ENCODE measurements around the gene CARMIL3. TPM values are rescaled to one million over a fixed set of nuclear protein-coding genes. Genes with fewer than 3 reads are reported as not detected.
"Not testable (repeated sequence)": the region's sequence is repeated elsewhere in the genome, so short reads cannot be mapped to it uniquely, and the experiment has no call there.

Gene CARMIL3
- total RNA-seq, 2 experiments from 2014 or later: 0.43 to 0.56 TPM

DNA sequence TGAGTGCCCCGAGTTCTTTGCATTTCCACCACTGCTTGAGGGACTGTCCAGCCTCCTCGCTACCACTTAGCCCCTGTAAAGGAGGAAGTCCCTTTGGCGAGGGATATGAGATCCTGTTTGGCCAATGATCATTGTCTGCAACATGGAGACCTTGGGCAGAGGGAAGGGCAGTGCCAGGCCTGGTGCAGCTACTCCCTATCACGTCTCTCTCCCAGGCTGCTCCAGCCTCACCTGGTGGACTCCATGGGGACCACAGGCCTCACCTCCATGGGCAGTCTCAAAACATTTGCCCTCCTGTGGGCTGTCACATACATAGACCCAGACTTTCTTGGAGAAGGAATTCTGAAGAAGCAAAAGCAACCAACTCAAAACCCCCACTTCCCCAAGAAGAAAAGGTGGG, 16.0 kb upstream of the CARMIL3 start:
- not testable (repeated sequence) for DNase-seq, H3K27ac Mint-ChIP-seq, H3K9me3 Mint-ChIP-seq, H3K36me3 Mint-ChIP-seq, H3K27me3 Mint-ChIP-seq, H3K4me1 Mint-ChIP-seq
- peak overlapping the region; percentile 90 for H3K4me3 Mint-ChIP-seq

DNA sequence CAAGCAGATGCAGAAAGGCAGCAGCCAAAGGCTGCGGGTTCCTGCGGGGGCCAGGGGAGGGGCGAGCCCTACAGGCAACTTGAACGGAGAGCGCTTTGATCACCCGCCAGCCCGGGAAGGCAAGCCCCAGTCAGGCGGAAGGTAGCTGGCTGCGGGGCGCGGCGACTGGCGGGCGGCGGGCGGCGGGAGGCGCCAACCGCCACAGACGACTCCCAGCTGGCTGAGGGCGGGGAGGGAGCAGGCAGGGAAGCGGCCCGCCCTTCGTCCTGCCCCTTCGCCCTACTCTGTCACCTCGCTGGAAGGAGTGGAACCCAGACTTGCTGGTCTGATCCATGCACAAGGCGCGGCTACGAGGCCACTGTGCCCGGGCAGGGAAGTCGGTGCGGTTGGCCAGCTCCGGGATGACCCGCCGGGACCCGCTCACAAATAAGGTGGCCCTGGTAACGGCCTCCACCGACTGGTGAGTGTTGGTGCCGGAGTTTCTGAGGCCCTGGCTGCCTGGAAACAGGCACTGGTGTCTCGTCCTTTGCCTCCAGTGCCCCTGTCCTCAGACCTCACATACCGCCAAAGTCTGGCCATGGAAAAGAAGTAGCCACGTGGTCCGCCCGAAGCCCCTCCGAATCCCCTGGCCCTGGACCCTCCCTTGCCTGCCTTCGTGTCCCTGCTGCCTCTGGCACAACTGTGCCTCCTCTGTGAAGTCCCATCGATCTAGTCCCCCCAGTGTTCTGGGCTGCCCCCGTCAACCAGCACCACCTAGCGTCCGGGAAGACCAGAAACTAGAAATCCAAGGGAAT, 15.4 kb upstream of the CARMIL3 start:
- no peaks in the 10 kb centered on the region for H3K27me3 Mint-ChIP-seq
- H3K4me3 Mint-ChIP-seq: peak overlapping the region; percentile 90
- peak overlapping the region; percentile 73 for H3K27ac Mint-ChIP-seq
- H3K36me3 Mint-ChIP-seq: no peaks in the 10 kb centered on the region
- H3K9me3 Mint-ChIP-seq: peaks cover 2% of the 10 kb centered on the region
- peak; percentile 71 for DNase-seq
- peaks cover 9% of the 10 kb centered on the region for H3K4me1 Mint-ChIP-seq

DNA sequence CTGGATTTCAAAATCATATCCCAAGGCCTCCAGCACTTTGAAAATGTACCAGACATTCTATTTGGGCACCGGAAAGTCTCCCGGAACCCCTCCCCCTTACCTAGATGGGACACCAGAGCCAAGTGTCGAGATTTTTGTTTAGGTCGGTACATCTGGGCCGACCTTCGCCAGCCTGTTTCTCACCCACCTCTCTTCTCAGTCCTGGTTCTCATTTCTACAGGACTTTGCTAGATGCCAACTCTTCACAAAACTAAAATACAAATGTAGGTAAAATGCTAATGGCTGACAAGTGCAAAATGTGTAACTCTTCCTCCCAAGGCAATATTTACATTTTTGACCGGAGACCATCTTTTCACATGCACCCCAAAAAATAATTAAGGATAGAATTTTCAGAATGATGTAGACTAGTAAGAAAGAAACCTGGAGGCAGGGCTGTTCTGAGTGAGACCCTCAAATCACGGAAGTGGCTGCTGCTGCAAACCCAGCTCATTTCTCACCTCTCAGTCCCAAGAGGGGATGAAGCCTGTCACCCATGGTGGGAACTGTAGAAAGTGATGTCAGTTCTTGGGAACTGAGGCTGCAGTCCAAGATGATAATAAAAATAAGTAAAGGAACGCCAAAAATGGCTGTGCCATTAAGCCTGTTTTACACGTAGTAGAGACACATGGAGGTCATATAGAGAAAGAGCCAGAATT, 14.7 kb upstream of the CARMIL3 start:
- peak overlapping the region; percentile 90 for H3K4me3 Mint-ChIP-seq
- peak overlapping the region; percentile 73 for H3K27ac Mint-ChIP-seq
- H3K9me3 Mint-ChIP-seq, H3K27me3 Mint-ChIP-seq, H3K36me3 Mint-ChIP-seq, DNase-seq, H3K4me1 Mint-ChIP-seq: not testable (repeated sequence)

DNA sequence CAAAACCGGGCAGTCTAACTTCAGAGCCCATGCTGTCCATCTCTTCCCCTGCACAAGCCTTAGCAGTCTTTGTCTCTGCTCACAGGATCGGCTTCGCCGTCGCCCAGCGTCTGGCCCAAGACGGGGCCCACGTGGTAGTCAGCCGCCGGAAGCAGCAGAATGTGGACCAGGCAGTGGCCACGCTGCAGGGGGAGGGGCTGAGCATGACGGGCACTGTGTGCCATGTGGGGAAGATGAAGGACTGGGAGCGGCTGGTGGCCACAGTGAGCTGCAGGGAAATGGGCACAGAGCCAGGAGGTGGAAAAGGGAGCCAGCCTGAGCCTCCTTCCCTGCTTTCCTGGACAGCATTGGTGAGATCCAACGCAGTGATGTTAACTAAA, 14.2 kb upstream of the CARMIL3 start:
- DNase-seq: no peak
- H3K9me3 Mint-ChIP-seq: no peaks in the 10 kb centered on the region
- H3K27me3 Mint-ChIP-seq: no peaks in the 10 kb centered on the region
- H3K27ac Mint-ChIP-seq: no peak overlapping the region
- no peak overlapping the region for H3K4me3 Mint-ChIP-seq
- no peaks in the 10 kb centered on the region for H3K36me3 Mint-ChIP-seq
- peaks cover 9% of the 10 kb centered on the region for H3K4me1 Mint-ChIP-seq

GRCh38 chr14:24038686-24039085, 13.1 kb upstream of the CARMIL3 start:
- Mint-ChIP-seq H3K36me3 (no peaks in the 10 kb centered on the region), H3K4me1 (peaks cover 9% of the 10 kb centered on the region), H3K9me3 (no peaks in the 10 kb centered on the region), H3K27ac (no peak overlapping the region), H3K4me3 (no peak overlapping the region), H3K27me3 (no peaks in the 10 kb centered on the region)
- no peak for DNase-seq

- Mint-ChIP-seq H3K36me3 (no peaks in the 10 kb centered on the region), H3K9me3 (no peaks in the 10 kb centered on the region)
- DNase-seq: no peak
Observed at GRCh38 chr14:24040692-24041091, 11.1 kb upstream of the CARMIL3 start.

DNA sequence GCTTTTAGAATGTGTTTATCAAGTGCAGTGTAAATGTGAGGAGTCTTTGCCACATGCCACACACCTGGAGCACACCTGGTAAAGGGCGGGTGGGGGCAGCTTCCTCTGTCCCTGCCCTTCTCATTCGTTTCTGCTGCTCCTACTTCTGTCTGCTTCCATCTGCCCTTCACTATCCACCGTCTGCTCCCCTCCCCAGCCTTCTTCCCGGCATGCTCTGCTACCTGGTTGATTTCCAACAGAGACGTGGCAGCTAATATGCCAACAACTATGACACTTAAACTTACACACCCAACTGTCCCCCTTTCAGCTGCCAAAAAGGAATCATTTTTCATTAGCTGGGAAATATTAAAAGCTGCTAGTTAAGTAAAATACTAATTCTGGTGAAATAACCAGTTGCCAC, 9.1 kb upstream of the CARMIL3 start:
- H3K27ac Mint-ChIP-seq: no peak overlapping the region
- peaks cover 5% of the 10 kb centered on the region for H3K4me1 Mint-ChIP-seq
- no peak overlapping the region for H3K4me3 Mint-ChIP-seq
- DNase-seq: no peak
- no peaks in the 10 kb centered on the region for H3K27me3 Mint-ChIP-seq
- H3K9me3 Mint-ChIP-seq: no peaks in the 10 kb centered on the region
- H3K36me3 Mint-ChIP-seq: no peaks in the 10 kb centered on the region

More at GRCh38 chr14:24040692-24041091, 11.1 kb upstream of the CARMIL3 start:
- no peak overlapping the region for H3K27ac Mint-ChIP-seq
- H3K4me1 Mint-ChIP-seq: peaks cover 9% of the 10 kb centered on the region
- no peak overlapping the region for H3K4me3 Mint-ChIP-seq
- H3K27me3 Mint-ChIP-seq: no peaks in the 10 kb centered on the region

GRCh38 chr14:24049002-24049401, 2.8 kb upstream of the CARMIL3 start:
- not testable (repeated sequence) for H3K4me3 Mint-ChIP-seq, H3K9me3 Mint-ChIP-seq, H3K27me3 Mint-ChIP-seq, DNase-seq, H3K27ac Mint-ChIP-seq, H3K36me3 Mint-ChIP-seq
- peaks cover 19% of the 10 kb centered on the region for H3K4me1 Mint-ChIP-seq

GRCh38 chr14:24050753-24051152, 1.1 kb upstream of the CARMIL3 start:
- H3K27me3 Mint-ChIP-seq, H3K9me3 Mint-ChIP-seq, H3K4me3 Mint-ChIP-seq, H3K27ac Mint-ChIP-seq, DNase-seq, H3K36me3 Mint-ChIP-seq: not testable (repeated sequence)
- H3K4me1 Mint-ChIP-seq: peaks cover 14% of the 10 kb centered on the region

GRCh38 chr14:24051176-24051788, 527 bp upstream of the CARMIL3 start:
- Mint-ChIP-seq H3K36me3 (no peaks in the 10 kb centered on the region), H3K4me3 (peak overlapping the region; percentile 69), H3K9me3 (no peaks in the 10 kb centered on the region), H3K4me1 (peaks cover 14% of the 10 kb centered on the region), H3K27ac (no peak overlapping the region), H3K27me3 (no peaks in the 10 kb centered on the region)
- DNase-seq: no peak

- peak overlapping the region; percentile 4 for H3K27ac Mint-ChIP-seq
- no peaks in the 10 kb centered on the region for H3K36me3 Mint-ChIP-seq
- peak overlapping the region; percentile 57 for H3K4me3 Mint-ChIP-seq
- peaks cover 3% of the 10 kb centered on the region for H3K27me3 Mint-ChIP-seq
- no peaks in the 10 kb centered on the region for H3K9me3 Mint-ChIP-seq
- peaks cover 14% of the 10 kb centered on the region for H3K4me1 Mint-ChIP-seq
- DNase-seq: peak; percentile 73
Observed at GRCh38 chr14:24052656-24053547, 1.1 kb downstream of the CARMIL3 start.

DNA sequence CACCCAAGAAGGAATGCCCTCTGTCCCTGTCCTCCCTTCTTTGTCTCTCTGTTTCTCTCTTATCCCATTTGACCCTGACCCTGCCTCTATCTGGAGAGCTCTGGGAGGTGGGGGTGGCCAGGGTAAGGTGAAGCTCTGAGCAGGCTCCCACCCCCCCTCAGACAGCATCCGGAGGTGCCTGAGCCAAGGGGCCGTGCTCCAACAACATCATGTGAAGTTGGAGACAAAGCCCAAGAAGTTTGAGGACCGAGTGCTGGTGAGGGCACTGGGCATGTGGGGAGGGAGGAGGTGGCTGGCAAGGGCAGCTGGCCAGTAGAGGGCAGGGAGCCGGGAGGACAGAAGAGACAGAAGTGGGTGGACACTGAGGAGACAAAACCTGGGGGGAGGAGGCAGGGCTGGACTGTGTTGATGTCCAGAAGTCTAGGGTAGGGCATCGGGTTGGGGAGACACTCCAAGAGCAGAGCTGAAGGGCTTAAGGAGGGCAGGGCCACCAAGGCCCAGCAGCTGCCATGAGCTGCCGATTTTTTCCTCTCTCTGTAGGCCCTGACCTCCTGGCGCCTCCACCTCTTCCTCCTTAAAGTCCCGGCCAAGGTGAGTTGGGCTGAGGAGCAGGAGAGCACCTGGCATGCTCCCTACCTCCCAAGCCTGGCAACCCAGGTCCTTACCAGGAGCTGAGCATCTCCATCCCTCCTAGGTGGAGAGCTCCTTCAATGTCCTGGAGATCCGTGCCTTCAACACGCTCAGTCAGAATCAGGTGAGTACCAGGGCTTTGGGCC, 1.9 kb downstream of the CARMIL3 start:
- no peaks in the 10 kb centered on the region for H3K9me3 Mint-ChIP-seq
- peaks cover 16% of the 10 kb centered on the region for H3K4me1 Mint-ChIP-seq
- H3K27me3 Mint-ChIP-seq: peaks cover 3% of the 10 kb centered on the region
- no peak overlapping the region for H3K4me3 Mint-ChIP-seq
- H3K27ac Mint-ChIP-seq: no peak overlapping the region
- H3K36me3 Mint-ChIP-seq: no peaks in the 10 kb centered on the region
- no peak for DNase-seq

GRCh38 chr14:24054324-24054641, 2.5 kb downstream of the CARMIL3 start:
- Mint-ChIP-seq H3K36me3 (no peaks in the 10 kb centered on the region), H3K4me3 (no peak overlapping the region), H3K9me3 (no peaks in the 10 kb centered on the region), H3K4me1 (peaks cover 16% of the 10 kb centered on the region), H3K27ac (no peak overlapping the region), H3K27me3 (peaks cover 3% of the 10 kb centered on the region)
- no peak for DNase-seq

- no peak for DNase-seq
- Mint-ChIP-seq H3K27me3 (peaks cover 3% of the 10 kb centered on the region), H3K27ac (no peak overlapping the region), H3K4me1 (peaks cover 16% of the 10 kb centered on the region), H3K4me3 (no peak overlapping the region), H3K36me3 (no peaks in the 10 kb centered on the region), H3K9me3 (no peaks in the 10 kb centered on the region)
Observed at GRCh38 chr14:24054646-24055045, 2.8 kb downstream of the CARMIL3 start.

All from activated naive CD8-positive, alpha-beta T cell treated with anti-CD3 and anti-CD28 coated beads for 36 hours (primary cell).